B cell (primary cell): Measurements from ENCODE around the gene PPP2R5E. TPM values are rescaled to one million over a fixed set of nuclear protein-coding genes. Genes with fewer than 3 reads are reported as not detected.

Source experiments
- ATAC-seq: fragments of 200-7000 bp; cut with Tn5 transposase; one replicate; pipeline ENCODE4 v1.10.0; 2021; ENCODE audit warnings: low read depth, mild to moderate bottlenecking, moderate number of reproducible peaks, moderate library complexity
- CTCF ChIA-PET: fragments of 350-600 bp; sonication (Branson Sonifier 250); formaldehyde crosslinking; loops from one replicate; lab custom pipeline; 2021; ENCODE audit warnings: antibody characterized with exemption, inconsistent platforms; lab: Charles Lee
- POLR2A ChIA-PET: fragments of 350-600 bp; sonication (Branson Sonifier 250); formaldehyde crosslinking; loops from one replicate; lab custom pipeline; 2021; ENCODE audit warnings: antibody characterized with exemption; lab: Charles Lee
- DNase-seq: peaks from one replicate; pipeline ENCODE4 v3.0.0; 2013
- H2AFZ ChIP-seq: 2 replicates; pipeline ENCODE4 v1.6.1; 2012; ENCODE audit warnings: mild to moderate bottlenecking, low read depth, low read length; ENCODE audit not compliant: insufficient read depth, poor library complexity, severe bottlenecking
- H3K27ac ChIP-seq, 2 donors: 1 replicate in 1 of 2; 2 replicates in 1 of 2; pipeline ENCODE4 v1.5.1; 2012 to 2013; ENCODE audit warnings: low read length in 2 of 2, mild to moderate bottlenecking in 2 of 2, moderate library complexity in 1 of 2
- H3K27me3 ChIP-seq, 4 experiments: fragments of 200-600 bp in 1 of 4; sonication (generic) in 1 of 4; replicated peaks in 1 of 4; 1 replicate in 2 of 4; 2 replicates in 2 of 4; pipeline versions ENCODE4 v1.6.1 to v1.7.0; 2013 to 2016; ENCODE audit warnings: low read length in 3 of 4, mild to moderate bottlenecking in 2 of 4, mixed read lengths in 1 of 4, moderate library complexity in 1 of 4; ENCODE audit not compliant: insufficient read depth in 4 of 4, control insufficient read depth in 3 of 4; ENCODE audit errors: control extremely low read depth in 1 of 4
- H3K36me3 ChIP-seq, 2 experiments: replicated peaks in 1 of 2; 1 replicate in 1 of 2; 2 replicates in 1 of 2; pipeline versions ENCODE4 v1.6.1 to v1.7.1; 2013; ENCODE audit warnings: low read length in 1 of 2; ENCODE audit not compliant: insufficient read depth in 2 of 2, control insufficient read depth in 1 of 2; ENCODE audit errors: control extremely low read depth in 1 of 2, extremely low read depth in 1 of 2
- H3K4me1 ChIP-seq, 2 donors: fragments of 200-600 bp in 1 of 2; sonication (generic) in 1 of 2; 1 replicate in 1 of 2; 2 replicates in 1 of 2; pipeline versions ENCODE4 v1.5.1 to v1.6.1; 2013 to 2017; ENCODE audit warnings: low read length in 2 of 2; ENCODE audit not compliant: control insufficient read depth in 2 of 2, insufficient read depth in 2 of 2
- H3K4me2 ChIP-seq: replicated peaks from 2 replicates; pipeline ENCODE3; 2012; ENCODE audit warnings: mild to moderate bottlenecking, low read depth, low read length; ENCODE audit not compliant: poor library complexity, severe bottlenecking
- H3K4me3 ChIP-seq, 5 experiments: fragments of 200-600 bp in 1 of 5; sonication (generic) in 1 of 5; 1 replicate in 3 of 5; 2 replicates in 2 of 5; pipeline versions ENCODE4 v1.5.1 to v1.7.0; 2011 to 2016; ENCODE audit warnings: low read length in 4 of 5, mild to moderate bottlenecking in 4 of 5, low read depth in 2 of 5, control low read depth in 1 of 5, moderate library complexity in 1 of 5; ENCODE audit not compliant: insufficient read depth in 1 of 5; ENCODE audit errors: control extremely low read depth in 1 of 5, extremely low read depth in 1 of 5
- H3K79me2 ChIP-seq: fragments of 200-600 bp; sonication (generic); one replicate; pipeline ENCODE4 v1.6.0; 2016; ENCODE audit warnings: low read length; ENCODE audit not compliant: control insufficient read depth, insufficient read depth
- H3K9ac ChIP-seq: fragments of 200-600 bp; sonication (generic); 2 replicates; pipeline ENCODE4 v1.6.1; 2017; ENCODE audit warnings: mild to moderate bottlenecking, low read length, moderate library complexity
- H3K9me3 ChIP-seq, 3 donors: one replicate each; pipeline versions ENCODE4 v1.6.1 to v1.7.1; 2013; ENCODE audit warnings: low read length in 2 of 3; ENCODE audit not compliant: control insufficient read depth in 2 of 3, insufficient read depth in 1 of 3; ENCODE audit errors: control extremely low read depth in 1 of 3
- H4K20me1 ChIP-seq: 2 replicates; pipeline ENCODE4 v1.6.0; 2012; ENCODE audit warnings: mild to moderate bottlenecking, low read length; ENCODE audit not compliant: insufficient read depth, control insufficient read depth, poor library complexity, severe bottlenecking
- H3K27ac Mint-ChIP-seq: one replicate; pipeline ENCODE4 v1.8.0; 2021; ENCODE audit warnings: mixed read lengths
- H3K27me3 Mint-ChIP-seq: one replicate; pipeline ENCODE4 v1.8.0; 2021; ENCODE audit warnings: mixed read lengths
- H3K4me1 Mint-ChIP-seq: one replicate; pipeline ENCODE4 v1.8.0; 2021; ENCODE audit warnings: mixed read lengths
- H3K4me3 Mint-ChIP-seq: one replicate; pipeline ENCODE4 v1.8.0; 2021; ENCODE audit warnings: mixed read lengths
- H3K9me3 Mint-ChIP-seq: one replicate; pipeline ENCODE4 v1.8.0; 2022; ENCODE audit warnings: mixed read lengths; ENCODE audit not compliant: insufficient read depth
- CTCF ChIP-seq: fragments of 200-600 bp; IDR thresholded peaks from one replicate; pipeline ENCODE4 v1.8.0; 2022; ENCODE audit warnings: antibody characterized with exemption, mild to moderate bottlenecking
- EZH2 ChIP-seq: IDR thresholded peaks from 2 replicates; pipeline ENCODE4 v1.6.1; 2012; ENCODE audit warnings: borderline replicate concordance, low read depth, mild to moderate bottlenecking, moderate library complexity, low read length; ENCODE audit not compliant: insufficient read depth, poor library complexity, severe bottlenecking
- WGBS: methylation state at CpG from one replicate; pipeline ENCODE4 v1.1.5; 2013; ENCODE audit warnings: missing lambda C conversion rate; ENCODE audit not compliant: insufficient coverage; 5-methylcytosine and 5-hydroxymethylcytosine counted together
- intact Hi-C: fragments of 100-400 bp; cut with micrococcal nuclease; formaldehyde crosslinking; loops from one replicate; pipeline ENCODE4 v1.10.0; 2022
- polyA plus RNA-seq: library from polyadenylated mRNA; depleted of rRNA; stranded (reverse); fragments of >200 nt; gene quantifications from 2 replicates; pipeline ENCODE4 v1.2.3, GENCODE V29; 2012
- total RNA-seq, 2 donors: library from RNA; stranded (reverse); fragments of 120-200 nt in 1 of 2; gene quantifications; 1 replicate in 1 of 2; 2 replicates in 1 of 2; pipeline versions ENCODE4 v1.2.3 to v1.2.4, GENCODE V29; 2013 to 2022

PPP2R5E gene
- total and polyA plus RNA-seq, 2 donors (not counting 1 experiment from before 2014, with no cell fraction given), result 6.3 to 40.6 TPM

- H3K79me2 ChIP-seq, result peaks cover 62% of the 10 kb centered on the region
- no peaks in the 10 kb centered on the region for H4K20me1 ChIP-seq
- H3K4me2 ChIP-seq, result peak overlapping the region; percentile 91
- TF ChIP-seq CTCF (no peak), EZH2 (no peak)
- no peaks in the 10 kb centered on the region for H3K9me3 Mint-ChIP-seq
- H3K4me1 Mint-ChIP-seq, result peaks cover 28% of the 10 kb centered on the region
- WGBS, result under 1% methylated on average over 34 of the region's 46 CpGs
- H3K27me3 ChIP-seq, result no peaks in the 10 kb centered on the region
- ChIA-PET POLR2A (interaction anchor here (0.6 to 1.8 kb wide), 3 partner anchors 100 to 735 kb away, joined by 8 to 12 read pairs (median 8); partner anchors contain the start of gene WDR89), CTCF (interaction anchor here (1.0 to 3.5 kb wide), 4 partner anchors 58 to 186 kb away, joined by 3 to 14 read pairs (median 3); no protein-coding TSS in a partner anchor)
- ATAC-seq (no peak), DNase-seq (peak; percentile 26)
- H3K9ac ChIP-seq, result peak overlapping the region; percentile 89
- intact Hi-C loops, result loop anchor here (2.0 to 10.0 kb wide), 6 partner anchors 185 to 1560 kb away; partner anchors contain the start of genes CHURC1, MAX, MTHFD1 and SGPP1
- peak overlapping the region; percentile 63 to 98 (median 94) for H3K4me3 ChIP-seq
- H3K4me1 ChIP-seq, result peaks cover 12 to 21% of the 10 kb centered on the region in 2 donors
- peak overlapping the region; percentile 97 for H2AFZ ChIP-seq
- H3K27ac Mint-ChIP-seq, result peak overlapping the region; percentile 91
- H3K9me3 ChIP-seq, result no peaks in the 10 kb centered on the region
- H3K36me3 ChIP-seq, result peaks cover 3 to 14% of the 10 kb centered on the region in 2 experiments
- no peaks in the 10 kb centered on the region for H3K27me3 Mint-ChIP-seq
- peak overlapping the region; percentile 48 to 90 for H3K27ac ChIP-seq
- peak overlapping the region; percentile 90 for H3K4me3 Mint-ChIP-seq
These were observed 762 bp downstream of the PPP2R5E start for GRCh38 chr14:63542231-63542999.

GRCh38 chr14:63535918-63536317 lies 7.3 kb downstream of the PPP2R5E start:
- no peak overlapping the region for H3K27ac Mint-ChIP-seq

More at GRCh38 chr14:63535918-63536317, 7.3 kb downstream of the PPP2R5E start:
- Mint-ChIP-seq H3K9me3 (no peaks in the 10 kb centered on the region), H3K27me3 (no peaks in the 10 kb centered on the region), H3K4me3 (no peak overlapping the region), H3K4me1 (peaks cover 11% of the 10 kb centered on the region)
- Histone ChIP-seq H3K27ac (no peak overlapping the region), H3K9ac (no peak overlapping the region), H3K79me2 (peaks cover 94% of the 10 kb centered on the region), H4K20me1 (peaks cover 16% of the 10 kb centered on the region), H3K36me3 (peaks cover 11 to 45% of the 10 kb centered on the region in 2 experiments), H3K9me3 (peaks cover 0 to 1% (median 0%) of the 10 kb centered on the region in 3 donors), H3K27me3 (no peaks in the 10 kb centered on the region), H3K4me2 (no peak overlapping the region), H2AFZ (no peak overlapping the region), H3K4me3 (no peak overlapping the region), H3K4me1 (no peaks in the 10 kb centered on the region)
- intact Hi-C loops, result no loop called here
- TF ChIP-seq EZH2, result no peak
- no peak for TF ChIP-seq CTCF
- ChIA-PET CTCF (no interaction called here), POLR2A (no interaction called here)
- DNase-seq (no peak), ATAC-seq (no peak)
